B cell (primary cell): Measurements from ENCODE around the gene HPS5. TPM values are rescaled to one million over a fixed set of nuclear protein-coding genes. Genes with fewer than 3 reads are reported as not detected.

Experiments used
- ATAC-seq: fragments of 200-7000 bp; cut with Tn5 transposase; one replicate; pipeline ENCODE4 v1.10.0; 2021; ENCODE audit warnings: low read depth, mild to moderate bottlenecking, moderate number of reproducible peaks, moderate library complexity
- CTCF ChIA-PET: fragments of 350-600 bp; sonication (Branson Sonifier 250); formaldehyde crosslinking; loops from one replicate; lab custom pipeline; 2021; ENCODE audit warnings: antibody characterized with exemption, inconsistent platforms; lab: Charles Lee
- POLR2A ChIA-PET: fragments of 350-600 bp; sonication (Branson Sonifier 250); formaldehyde crosslinking; loops from one replicate; lab custom pipeline; 2021; ENCODE audit warnings: antibody characterized with exemption; lab: Charles Lee
- DNase-seq: peaks from one replicate; pipeline ENCODE4 v3.0.0; 2013
- H2AFZ ChIP-seq: 2 replicates; pipeline ENCODE4 v1.6.1; 2012; ENCODE audit warnings: mild to moderate bottlenecking, low read depth, low read length; ENCODE audit not compliant: insufficient read depth, poor library complexity, severe bottlenecking
- H3K27ac ChIP-seq, 2 donors: 1 replicate in 1 of 2; 2 replicates in 1 of 2; pipeline ENCODE4 v1.5.1; 2012 to 2013; ENCODE audit warnings: low read length in 2 of 2, mild to moderate bottlenecking in 2 of 2, moderate library complexity in 1 of 2
- H3K27me3 ChIP-seq, 4 experiments: fragments of 200-600 bp in 1 of 4; sonication (generic) in 1 of 4; replicated peaks in 1 of 4; 1 replicate in 2 of 4; 2 replicates in 2 of 4; pipeline versions ENCODE4 v1.6.1 to v1.7.0; 2013 to 2016; ENCODE audit warnings: low read length in 3 of 4, mild to moderate bottlenecking in 2 of 4, mixed read lengths in 1 of 4, moderate library complexity in 1 of 4; ENCODE audit not compliant: insufficient read depth in 4 of 4, control insufficient read depth in 3 of 4; ENCODE audit errors: control extremely low read depth in 1 of 4
- H3K36me3 ChIP-seq, 2 experiments: replicated peaks in 1 of 2; 1 replicate in 1 of 2; 2 replicates in 1 of 2; pipeline versions ENCODE4 v1.6.1 to v1.7.1; 2013; ENCODE audit warnings: low read length in 1 of 2; ENCODE audit not compliant: insufficient read depth in 2 of 2, control insufficient read depth in 1 of 2; ENCODE audit errors: control extremely low read depth in 1 of 2, extremely low read depth in 1 of 2
- H3K4me1 ChIP-seq, 2 donors: fragments of 200-600 bp in 1 of 2; sonication (generic) in 1 of 2; 1 replicate in 1 of 2; 2 replicates in 1 of 2; pipeline versions ENCODE4 v1.5.1 to v1.6.1; 2013 to 2017; ENCODE audit warnings: low read length in 2 of 2; ENCODE audit not compliant: control insufficient read depth in 2 of 2, insufficient read depth in 2 of 2
- H3K4me2 ChIP-seq: replicated peaks from 2 replicates; pipeline ENCODE3; 2012; ENCODE audit warnings: mild to moderate bottlenecking, low read depth, low read length; ENCODE audit not compliant: poor library complexity, severe bottlenecking
- H3K4me3 ChIP-seq, 5 experiments: fragments of 200-600 bp in 1 of 5; sonication (generic) in 1 of 5; 1 replicate in 3 of 5; 2 replicates in 2 of 5; pipeline versions ENCODE4 v1.5.1 to v1.7.0; 2011 to 2016; ENCODE audit warnings: low read length in 4 of 5, mild to moderate bottlenecking in 4 of 5, low read depth in 2 of 5, control low read depth in 1 of 5, moderate library complexity in 1 of 5; ENCODE audit not compliant: insufficient read depth in 1 of 5; ENCODE audit errors: control extremely low read depth in 1 of 5, extremely low read depth in 1 of 5
- H3K79me2 ChIP-seq: fragments of 200-600 bp; sonication (generic); one replicate; pipeline ENCODE4 v1.6.0; 2016; ENCODE audit warnings: low read length; ENCODE audit not compliant: control insufficient read depth, insufficient read depth
- H3K9ac ChIP-seq: fragments of 200-600 bp; sonication (generic); 2 replicates; pipeline ENCODE4 v1.6.1; 2017; ENCODE audit warnings: mild to moderate bottlenecking, low read length, moderate library complexity
- H3K9me3 ChIP-seq, 3 donors: one replicate each; pipeline versions ENCODE4 v1.6.1 to v1.7.1; 2013; ENCODE audit warnings: low read length in 2 of 3; ENCODE audit not compliant: control insufficient read depth in 2 of 3, insufficient read depth in 1 of 3; ENCODE audit errors: control extremely low read depth in 1 of 3
- H4K20me1 ChIP-seq: 2 replicates; pipeline ENCODE4 v1.6.0; 2012; ENCODE audit warnings: mild to moderate bottlenecking, low read length; ENCODE audit not compliant: insufficient read depth, control insufficient read depth, poor library complexity, severe bottlenecking
- H3K27ac Mint-ChIP-seq: one replicate; pipeline ENCODE4 v1.8.0; 2021; ENCODE audit warnings: mixed read lengths
- H3K27me3 Mint-ChIP-seq: one replicate; pipeline ENCODE4 v1.8.0; 2021; ENCODE audit warnings: mixed read lengths
- H3K4me1 Mint-ChIP-seq: one replicate; pipeline ENCODE4 v1.8.0; 2021; ENCODE audit warnings: mixed read lengths
- H3K4me3 Mint-ChIP-seq: one replicate; pipeline ENCODE4 v1.8.0; 2021; ENCODE audit warnings: mixed read lengths
- H3K9me3 Mint-ChIP-seq: one replicate; pipeline ENCODE4 v1.8.0; 2022; ENCODE audit warnings: mixed read lengths; ENCODE audit not compliant: insufficient read depth
- EZH2 ChIP-seq: IDR thresholded peaks from 2 replicates; pipeline ENCODE4 v1.6.1; 2012; ENCODE audit warnings: borderline replicate concordance, low read depth, mild to moderate bottlenecking, moderate library complexity, low read length; ENCODE audit not compliant: insufficient read depth, poor library complexity, severe bottlenecking
- WGBS: methylation state at CpG from one replicate; pipeline ENCODE4 v1.1.5; 2013; ENCODE audit warnings: missing lambda C conversion rate; ENCODE audit not compliant: insufficient coverage; 5-methylcytosine and 5-hydroxymethylcytosine counted together
- intact Hi-C: fragments of 100-400 bp; cut with micrococcal nuclease; formaldehyde crosslinking; loops from one replicate; pipeline ENCODE4 v1.10.0; 2022
- polyA plus RNA-seq: library from polyadenylated mRNA; depleted of rRNA; stranded (reverse); fragments of >200 nt; gene quantifications from 2 replicates; pipeline ENCODE4 v1.2.3, GENCODE V29; 2012
- total RNA-seq, 2 donors: library from RNA; stranded (reverse); fragments of 120-200 nt in 1 of 2; gene quantifications; 1 replicate in 1 of 2; 2 replicates in 1 of 2; pipeline versions ENCODE4 v1.2.3 to v1.2.4, GENCODE V29; 2013 to 2022
- TF ChIP-seq, protein P1 (sequence below): fragments of 200-600 bp; IDR thresholded peaks from one replicate; pipeline ENCODE4 v1.8.0; 2022; ENCODE audit warnings: antibody characterized with exemption, mild to moderate bottlenecking

HPS5 gene
- total and polyA plus RNA-seq, 2 donors (not counting 1 experiment from before 2014, with no cell fraction given): 15.2 to 31.3 TPM

DNA sequence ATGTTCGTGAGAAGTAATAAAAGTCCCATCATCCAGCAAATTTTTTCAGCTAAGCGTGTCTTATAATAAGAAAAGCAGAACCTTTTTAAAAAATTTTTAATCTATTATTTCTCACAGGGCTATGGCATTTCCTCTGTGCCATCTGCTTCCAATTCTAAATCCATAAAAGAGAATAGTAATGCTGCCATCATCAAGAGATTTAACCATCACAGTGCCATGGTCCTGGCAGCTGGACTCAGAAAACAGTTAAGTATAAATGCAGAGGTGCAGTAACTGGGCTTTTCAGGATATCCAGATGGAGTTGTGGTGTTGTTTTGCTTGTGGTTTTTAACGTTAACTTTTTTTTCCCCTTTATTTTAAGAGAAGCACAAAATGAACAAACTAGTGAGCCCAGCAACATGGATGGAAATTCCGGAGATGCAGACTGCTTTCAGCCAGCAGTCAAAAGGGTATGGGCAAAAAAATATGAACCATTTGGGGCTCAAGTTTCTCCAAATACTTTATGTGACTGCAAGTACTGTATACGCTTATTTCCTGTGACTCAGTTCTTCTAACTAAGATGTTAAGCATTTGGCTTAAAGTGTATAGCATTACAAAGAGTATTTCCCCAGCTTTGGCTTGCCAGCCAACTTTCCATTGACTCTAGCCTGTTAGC is 25.7 kb upstream of the HPS5 start:
- no peak overlapping the region for H3K4me3 ChIP-seq
- H3K36me3 ChIP-seq: peaks cover 10 to 42% of the 10 kb centered on the region in 2 experiments
- POLR2A ChIA-PET: no interaction called here
- no peaks in the 10 kb centered on the region for H3K27me3 ChIP-seq
- CTCF ChIA-PET: no interaction called here
- H2AFZ ChIP-seq: no peak overlapping the region
- intact Hi-C loops: no loop called here
- no peaks in the 10 kb centered on the region for H3K79me2 ChIP-seq
- Mint-ChIP-seq H3K4me3 (no peak overlapping the region), H3K9me3 (no peaks in the 10 kb centered on the region), H3K27ac (no peak overlapping the region), H3K27me3 (no peaks in the 10 kb centered on the region), H3K4me1 (no peaks in the 10 kb centered on the region)
- TF ChIP-seq EZH2: no peak
- TF ChIP-seq, protein P1, sequence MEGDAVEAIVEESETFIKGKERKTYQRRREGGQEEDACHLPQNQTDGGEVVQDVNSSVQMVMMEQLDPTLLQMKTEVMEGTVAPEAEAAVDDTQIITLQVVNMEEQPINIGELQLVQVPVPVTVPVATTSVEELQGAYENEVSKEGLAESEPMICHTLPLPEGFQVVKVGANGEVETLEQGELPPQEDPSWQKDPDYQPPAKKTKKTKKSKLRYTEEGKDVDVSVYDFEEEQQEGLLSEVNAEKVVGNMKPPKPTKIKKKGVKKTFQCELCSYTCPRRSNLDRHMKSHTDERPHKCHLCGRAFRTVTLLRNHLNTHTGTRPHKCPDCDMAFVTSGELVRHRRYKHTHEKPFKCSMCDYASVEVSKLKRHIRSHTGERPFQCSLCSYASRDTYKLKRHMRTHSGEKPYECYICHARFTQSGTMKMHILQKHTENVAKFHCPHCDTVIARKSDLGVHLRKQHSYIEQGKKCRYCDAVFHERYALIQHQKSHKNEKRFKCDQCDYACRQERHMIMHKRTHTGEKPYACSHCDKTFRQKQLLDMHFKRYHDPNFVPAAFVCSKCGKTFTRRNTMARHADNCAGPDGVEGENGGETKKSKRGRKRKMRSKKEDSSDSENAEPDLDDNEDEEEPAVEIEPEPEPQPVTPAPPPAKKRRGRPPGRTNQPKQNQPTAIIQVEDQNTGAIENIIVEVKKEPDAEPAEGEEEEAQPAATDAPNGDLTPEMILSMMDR: no peak
- no peaks in the 10 kb centered on the region for H3K4me1 ChIP-seq
- WGBS: 100% methylated on average over 1 of the region's 5 CpGs
- DNase-seq (no peak), ATAC-seq (no peak)
- H3K9me3 ChIP-seq: no peaks in the 10 kb centered on the region
- no peak overlapping the region for H3K27ac ChIP-seq
- no peaks in the 10 kb centered on the region for H4K20me1 ChIP-seq
- H3K9ac ChIP-seq: no peak overlapping the region
- no peak overlapping the region for H3K4me2 ChIP-seq

DNA sequence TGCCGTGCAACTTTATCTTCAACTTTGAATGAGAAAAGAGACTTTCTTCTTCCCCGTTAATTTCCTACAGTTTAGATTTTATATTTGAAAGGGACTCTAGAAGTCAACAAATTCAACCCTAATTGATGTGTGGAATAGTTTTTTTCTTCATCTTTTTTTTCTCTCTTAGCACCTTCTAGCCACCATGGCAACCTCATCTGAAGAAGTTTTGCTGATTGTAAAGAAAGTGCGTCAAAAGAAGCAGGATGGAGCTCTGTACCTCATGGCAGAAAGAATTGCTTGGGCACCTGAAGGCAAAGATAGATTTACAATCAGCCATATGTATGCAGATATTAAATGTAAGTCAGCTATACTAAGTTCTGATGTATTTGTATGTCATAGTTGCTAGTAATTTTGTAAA is 11.0 kb upstream of the HPS5 start:
- Histone ChIP-seq H3K4me1 (peaks cover 22 to 42% of the 10 kb centered on the region in 2 donors), H4K20me1 (no peaks in the 10 kb centered on the region), H3K9me3 (no peaks in the 10 kb centered on the region), H3K4me2 (peak overlapping the region; percentile 66), H3K9ac (peak overlapping the region; percentile 42), H3K27me3 (no peaks in the 10 kb centered on the region), H3K27ac (peak overlapping the region in 1 of 2 donors; percentile 59), H3K79me2 (peaks cover 53% of the 10 kb centered on the region), H3K36me3 (peaks cover 16 to 56% of the 10 kb centered on the region in 2 experiments), H3K4me3 (no peak overlapping the region), H2AFZ (no peak overlapping the region)
- intact Hi-C loops: no loop called here
- Mint-ChIP-seq H3K9me3 (no peaks in the 10 kb centered on the region), H3K27me3 (no peaks in the 10 kb centered on the region), H3K27ac (no peak overlapping the region), H3K4me1 (peaks cover 46% of the 10 kb centered on the region), H3K4me3 (no peak overlapping the region)
- ATAC-seq: no peak
- no CpG with 5 or more reads among the region's 3 CpGs for WGBS
- POLR2A ChIA-PET: no interaction called here
- no peak for TF ChIP-seq EZH2
- TF ChIP-seq, protein P1: no peak
- no peak for DNase-seq
- CTCF ChIA-PET: no interaction called here
